K562 (cell line): ENCODE measurements around the gene USP28. TPM values are rescaled to one million over a fixed set of nuclear protein-coding genes. Genes with fewer than 3 reads are reported as not detected.

Experiments used
- ATF3 ChIP-seq, 2 experiments: fragments of 450-650 bp in 1 of 2; sonication (generic) in 1 of 2; formaldehyde crosslinking in 1 of 2; IDR thresholded peaks in 1 of 2; conservative IDR thresholded peaks in 1 of 2; 2 replicates each; pipeline versions ENCODE4 v1.6.1 to v1.8.1; 2016 to 2023; ENCODE audit warnings: mild to moderate bottlenecking in 2 of 2, moderate library complexity in 2 of 2, inconsistent platforms in 1 of 2, missing genetic modification reagents in 1 of 2
- EP400 ChIP-seq: fragments of 450-650 bp; IDR thresholded peaks from 2 replicates; pipeline ENCODE4 v1.6.1; 2017; ENCODE audit warnings: antibody characterized with exemption, mild to moderate bottlenecking, moderate library complexity
- ETV1 ChIP-seq: fragments of 450-650 bp; conservative IDR thresholded peaks from 2 replicates; pipeline ENCODE4 v1.6.1; 2016; ENCODE audit warnings: missing genetic modification characterization, control low read depth, low read depth, missing compliant biosample characterization
- GTF2E2 ChIP-seq: fragments of 200-800 bp; sonication (Bioruptor generic); IDR thresholded peaks from 2 replicates; pipeline ENCODE4 v1.6.1; 2016; ENCODE audit warnings: missing genetic modification characterization, missing compliant biosample characterization
- JUND ChIP-seq, 2 experiments: IDR thresholded peaks; 2 replicates in 1 of 2; 3 replicates in 1 of 2; pipeline ENCODE4 v1.6.1; 2011; ENCODE audit warnings: borderline replicate concordance in 2 of 2, low read depth in 2 of 2, low read length in 2 of 2, improper control_type of control experiment in 1 of 2, missing biosample characterization in 1 of 2, missing genetic modification characterization in 1 of 2, missing genetic modification reagents in 1 of 2
- MCM5 ChIP-seq: fragments of 450-650 bp; IDR thresholded peaks from 2 replicates; pipeline ENCODE4 v1.6.1; 2016; ENCODE audit warnings: low read depth
- MNT ChIP-seq, 2 experiments: fragments of 450-650 bp; conservative IDR thresholded peaks; 2 replicates each; pipeline ENCODE4 v1.6.1; 2017; ENCODE audit warnings: mild to moderate bottlenecking in 2 of 2, moderate library complexity in 2 of 2
- PHF20 ChIP-seq: fragments of 450-650 bp; IDR thresholded peaks from 2 replicates; pipeline ENCODE4 v1.6.1; 2018; ENCODE audit not compliant: partially characterized antibody
- SFPQ ChIP-seq: fragments of 200-400 bp; formaldehyde crosslinking; IDR thresholded peaks from 2 replicates; pipeline ENCODE4 v1.6.1; 2017; ENCODE audit warnings: mild to moderate bottlenecking, low read depth, low read length, moderate library complexity
- SMARCB1 ChIP-seq: IDR thresholded peaks from 2 replicates; pipeline ENCODE4 v1.6.1; 2011; ENCODE audit warnings: improper control_type of control experiment, low read depth; ENCODE audit not compliant: insufficient read length
- ZFX ChIP-seq: sonication (generic); formaldehyde crosslinking; IDR thresholded peaks from 2 replicates; pipeline ENCODE4 v1.8.0; 2022; ENCODE audit warnings: mild to moderate bottlenecking, missing genetic modification reagents, moderate library complexity
- ZKSCAN1 ChIP-seq: fragments of 150-350 bp; IDR thresholded peaks from 2 replicates; pipeline ENCODE4 v1.6.1; 2016; ENCODE audit warnings: low read depth, low read length
- ZNF347 ChIP-seq: fragments of 450-650 bp; formaldehyde crosslinking; IDR thresholded peaks from 2 replicates; pipeline ENCODE4 v1.4.0; 2020; ENCODE audit warnings: low read depth, mild to moderate bottlenecking, moderate library complexity
- polyA plus RNA-seq, 8 experiments: library from polyadenylated mRNA; depleted of rRNA in 4 of 8; stranded (reverse) in 5 of 8; unstranded in 3 of 8; fragments of >200 nt; fragmentation: Nextera tagmentation in 2 of 8; fragmentation: Illumina TruSeq in 1 of 8; extraction: Ambion mirVana in 2 of 8; extraction: Trizol in 1 of 8; gene quantifications; 2 replicates each; pipeline versions ENCODE4 v1.2.1 to v1.2.3, GENCODE V29; 2011 to 2014; ENCODE audit warnings: inconsistent platforms in 1 of 8, missing spikeins in 1 of 8
- total RNA-seq, 7 experiments: library from RNA; depleted of rRNA in 6 of 7; stranded (reverse); fragments of >200 nt in 6 of 7; fragmentation: Illumina TruSeq in 2 of 7; extraction: Trizol in 2 of 7; gene quantifications; 2 replicates each; pipeline versions ENCODE4 v1.2.1 to v1.2.3, GENCODE V29; 2011 to 2021; ENCODE audit warnings: low replicate concordance in 1 of 7

The USP28 gene
- total and polyA plus RNA-seq, 9 of the 15 experiments (the other 6 are each of a cell fraction or from before 2014, with no cell fraction given) = 3.7 to 42.7 (median 20.3) TPM

GRCh38 chr11:113876074-113876797 is 864 bp upstream of the USP28 start (continued):
- TF ChIP-seq ZNF347 (CRISPR knock-in tag) (no peak), PHF20 (peak; percentile 48), MCM5 (no peak), GTF2E2 (tag) (peak; percentile 90; the same call in 1 of the 2 replicates), MNT (conservative IDR thresholded peaks at IDR 0.05) (no peak), ETV1 (tag) (peak; percentile 72), ZKSCAN1 (no peak), ATF3 (IDR thresholded peaks at IDR 0.05) (no peak), ATF3 (CRISPR knock-in tag; conservative IDR thresholded peaks at IDR 0.05) (0 out of 2 replicates have a peak, but pooled peaks have one; percentile 16), JUND (IDR thresholded peaks at IDR 0.05; ENCODE audit: borderline replicate concordance, low read depth, low read length) (no peak), JUND (tag; IDR thresholded peaks at IDR 0.05; ENCODE audit: borderline replicate concordance, low read depth, low read length) (no peak), ZFX (CRISPR knock-in tag) (peak; percentile 38; the same call in 1 of the 2 replicates), SFPQ (no peak), EP400 (peak; percentile 56), SMARCB1 (no peak)
